ENCODE results near the gene TMEM82.
A peak's percentile ranks its signal among the peaks of the same experiment; 100 is the strongest.

Gene TMEM82

GRCh38 chr1:15736038-15736891 lies 6.0 kb upstream of the TMEM82 start, which contains the start of gene SLC25A34:
TSS of gene SLC25A34 (plus strand) at chr1:15736258. CDS start at chr1:15736486, 228 bp downstream.
- DNase-seq (ENCODE audit: low read depth in 2 of 2), result no peak

DNA sequence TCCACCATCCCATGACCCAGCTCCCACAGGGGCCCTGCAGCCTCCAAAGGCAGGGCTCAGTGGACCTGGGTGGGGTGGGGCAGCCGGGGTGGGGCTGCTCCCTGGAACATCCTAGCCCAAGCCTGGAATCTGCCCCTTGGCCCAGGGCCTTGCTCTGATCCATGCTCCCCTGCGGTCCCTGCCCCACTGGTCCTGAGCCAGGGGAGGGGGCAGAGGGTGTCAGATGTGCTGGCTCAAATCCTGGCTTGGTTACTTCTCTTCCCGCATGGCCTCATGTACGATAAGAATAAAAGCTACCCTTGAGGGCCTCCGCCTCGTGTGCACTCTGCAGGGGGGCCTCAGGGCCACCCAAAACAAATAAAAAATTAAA lies 5.4 kb upstream of the TMEM82 start:
- no peak for DNase-seq (ENCODE audit: low read depth in 2 of 2)

- no peak for DNase-seq (ENCODE audit: low read depth in 2 of 2)
Observed at GRCh38 chr1:15737324-15738319, 4.7 kb upstream of the TMEM82 start.

DNA sequence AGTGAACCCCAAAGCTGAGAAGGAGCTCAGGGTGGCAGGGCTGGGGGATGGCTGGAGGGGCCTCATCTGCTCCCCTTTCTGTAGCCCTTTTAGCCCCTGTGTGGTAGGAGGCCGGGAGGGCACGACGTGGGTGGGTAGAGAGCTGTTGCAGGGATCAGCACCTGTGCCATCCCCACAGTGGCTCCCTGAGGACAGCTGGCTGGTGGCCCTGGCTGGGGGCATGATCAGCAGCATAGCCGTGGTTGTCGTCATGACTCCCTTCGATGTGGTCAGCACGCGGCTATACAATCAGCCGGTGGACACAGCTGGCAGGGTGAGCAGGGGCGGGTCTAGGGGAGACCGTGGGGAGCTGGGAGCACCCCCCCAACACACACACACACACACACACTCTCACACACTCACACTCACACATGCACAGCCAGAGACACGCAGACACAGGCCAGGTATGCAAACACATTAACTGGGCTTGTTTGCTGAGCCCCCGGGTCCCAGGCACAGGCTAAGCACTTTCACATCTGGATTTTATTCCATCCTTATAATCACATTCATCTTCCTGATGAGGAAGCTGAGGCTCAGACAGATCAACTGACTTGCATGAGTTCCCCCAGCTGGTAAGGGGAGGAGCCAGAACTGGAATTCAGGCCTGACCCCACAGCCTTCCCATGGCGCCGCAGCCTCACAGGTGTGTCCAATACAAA lies 3.7 kb upstream of the TMEM82 start:
- DNase-seq (ENCODE audit: low read depth in 2 of 2), result no peak

DNA sequence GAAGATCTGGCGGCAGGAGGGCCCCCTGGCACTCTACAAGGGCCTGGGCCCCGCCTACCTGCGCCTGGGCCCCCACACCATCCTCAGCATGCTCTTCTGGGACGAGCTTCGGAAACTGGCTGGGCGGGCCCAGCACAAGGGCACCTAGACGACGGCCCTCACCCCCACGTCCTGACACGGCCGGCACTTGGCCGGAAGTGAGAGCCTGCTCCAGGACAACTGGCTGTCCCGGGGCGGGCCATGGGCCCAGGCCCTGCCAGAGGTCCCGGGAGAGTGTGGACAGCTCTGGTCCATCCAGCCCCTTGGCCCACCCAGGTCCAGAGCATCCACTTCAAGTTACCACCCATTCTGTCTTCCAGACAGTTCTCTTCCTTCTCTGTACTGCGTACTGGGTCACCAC lies 3.0 kb upstream of the TMEM82 start:
- no peak for DNase-seq (ENCODE audit: low read depth in 2 of 2)

DNA sequence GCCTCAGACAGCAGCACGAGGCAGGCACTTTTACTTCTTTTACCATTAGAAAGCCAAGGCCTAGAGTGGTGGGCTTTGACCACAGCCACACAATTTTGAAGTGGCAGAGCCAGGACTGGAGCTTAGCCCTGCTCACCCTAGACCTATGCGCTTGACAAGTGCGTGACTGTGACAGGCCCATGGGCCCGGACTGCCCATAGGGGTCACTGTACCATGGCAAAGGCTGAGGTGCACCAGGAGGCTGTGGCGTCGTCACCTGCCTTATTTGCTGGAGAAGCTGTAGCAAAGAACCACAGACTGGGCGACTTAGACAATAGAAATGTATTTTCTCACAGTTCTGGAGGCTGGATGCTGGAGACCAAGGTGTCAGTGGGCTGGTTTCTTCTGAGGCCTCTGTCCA lies 2.6 kb upstream of the TMEM82 start:
- no peak for DNase-seq (ENCODE audit: low read depth in 2 of 2)

GRCh38 chr1:15740924-15741850 lies 1.1 kb upstream of the TMEM82 start:
- peak; percentile 25 to 58 for DNase-seq (ENCODE audit: low read depth in 2 of 2)

DNA sequence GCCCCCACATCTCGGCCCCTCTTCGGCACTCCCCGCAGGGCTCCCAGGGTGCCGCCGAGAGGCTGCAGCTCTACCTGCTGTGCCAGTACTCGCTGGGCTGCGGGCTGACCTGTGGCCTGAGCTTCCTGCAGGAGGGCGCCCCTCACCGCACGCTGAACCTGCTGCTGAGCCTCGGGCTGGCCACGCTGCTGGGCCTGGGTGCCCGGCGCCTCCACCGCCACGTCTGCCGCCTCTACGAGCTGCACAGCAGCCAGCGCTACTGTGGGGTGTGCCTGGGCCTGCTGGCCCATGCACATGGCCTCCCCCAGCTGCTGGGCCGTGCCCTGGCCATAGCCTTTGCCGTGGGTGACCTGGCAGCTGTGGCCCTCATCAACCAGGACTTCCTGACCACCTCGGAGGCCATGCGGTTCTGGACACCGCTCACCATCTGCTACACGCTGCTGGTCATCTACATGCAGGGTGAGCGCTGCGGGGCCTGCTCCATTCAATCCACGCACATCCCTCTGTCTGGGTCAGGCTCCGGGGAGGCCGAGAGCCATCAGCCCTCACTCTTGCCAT lies 1.9 kb downstream of the TMEM82 start:
- DNase-seq (ENCODE audit: low read depth in 2 of 2), result no peak

DNA sequence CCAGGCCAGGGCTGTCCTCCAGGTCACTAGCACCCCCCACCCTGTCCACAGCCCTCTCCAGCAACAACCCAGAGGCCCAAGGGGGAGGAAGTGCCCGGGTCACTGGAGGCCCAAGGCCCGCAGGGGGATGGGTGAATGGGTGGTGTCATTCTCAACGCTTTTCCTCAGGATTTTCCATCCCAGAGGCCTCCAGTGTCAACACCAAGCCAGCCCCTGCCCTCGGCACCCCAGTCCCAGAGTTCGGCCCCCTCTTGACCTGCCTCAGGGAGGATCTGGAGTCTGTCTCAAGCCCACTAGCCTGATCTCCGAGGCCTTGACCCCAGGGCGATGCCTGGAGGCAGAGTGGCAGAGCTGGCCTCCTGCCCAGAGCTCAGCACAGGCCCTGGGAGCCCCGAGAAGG lies 5.1 kb downstream of the TMEM82 start:
- DNase-seq (ENCODE audit: low read depth in 2 of 2), result no peak

DNA sequence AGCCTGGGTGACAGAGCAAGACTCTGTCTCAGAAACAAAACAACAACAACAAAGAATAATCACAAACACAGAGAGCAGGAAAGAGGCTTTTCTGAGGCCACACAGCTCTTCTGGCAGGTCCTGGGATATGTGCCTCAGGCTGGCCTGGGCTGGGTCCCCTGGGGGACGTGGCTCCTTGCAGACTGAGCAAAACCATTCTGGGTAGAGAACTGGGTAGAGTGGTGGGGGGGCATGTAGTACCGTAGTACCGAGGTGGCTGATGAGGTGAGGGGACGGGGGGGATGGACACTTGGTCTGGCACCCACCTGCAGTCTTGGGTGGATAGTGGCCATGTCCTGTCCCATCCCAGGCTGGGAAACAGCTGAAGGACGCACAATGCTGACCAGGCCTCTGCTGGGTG lies 6.0 kb downstream of the TMEM82 start:
- no peak for DNase-seq (ENCODE audit: low read depth in 2 of 2)

DNA sequence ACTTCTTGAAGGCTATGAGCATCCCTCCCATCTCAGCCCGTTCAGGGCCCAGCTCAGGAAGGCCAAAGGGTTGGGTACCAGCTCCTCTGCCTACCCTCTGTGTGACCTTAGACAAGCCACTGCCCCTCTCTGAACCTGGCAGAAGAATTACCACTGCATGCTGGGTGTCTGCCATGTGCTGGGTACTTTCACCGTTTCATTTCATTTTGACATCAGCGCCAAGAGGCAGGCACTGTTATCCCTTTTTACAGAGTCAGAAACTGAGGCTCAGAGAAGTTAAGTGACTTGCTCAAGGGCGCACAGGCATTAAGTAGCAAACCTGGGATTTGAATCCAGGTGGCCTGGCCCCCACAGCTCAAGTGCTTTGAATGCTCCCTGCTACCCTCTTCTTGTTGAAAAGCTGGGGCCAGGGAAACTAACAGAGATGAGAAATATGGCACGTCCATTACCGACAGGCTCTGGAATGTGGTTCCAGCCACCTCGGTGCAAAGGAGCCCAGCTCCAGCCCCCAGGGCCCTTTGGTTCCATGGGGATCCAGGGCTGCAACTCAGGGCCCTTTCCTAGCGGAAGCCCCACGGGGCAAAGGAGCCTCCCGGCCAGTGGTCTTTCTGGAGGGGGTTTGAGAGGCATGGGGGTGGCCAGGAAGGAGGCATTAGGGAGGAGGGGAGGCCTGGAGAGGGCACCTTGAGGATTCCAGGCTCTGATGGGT lies 6.5 kb downstream of the TMEM82 start:
- DNase-seq (ENCODE audit: low read depth in 2 of 2), result no peak

DNA sequence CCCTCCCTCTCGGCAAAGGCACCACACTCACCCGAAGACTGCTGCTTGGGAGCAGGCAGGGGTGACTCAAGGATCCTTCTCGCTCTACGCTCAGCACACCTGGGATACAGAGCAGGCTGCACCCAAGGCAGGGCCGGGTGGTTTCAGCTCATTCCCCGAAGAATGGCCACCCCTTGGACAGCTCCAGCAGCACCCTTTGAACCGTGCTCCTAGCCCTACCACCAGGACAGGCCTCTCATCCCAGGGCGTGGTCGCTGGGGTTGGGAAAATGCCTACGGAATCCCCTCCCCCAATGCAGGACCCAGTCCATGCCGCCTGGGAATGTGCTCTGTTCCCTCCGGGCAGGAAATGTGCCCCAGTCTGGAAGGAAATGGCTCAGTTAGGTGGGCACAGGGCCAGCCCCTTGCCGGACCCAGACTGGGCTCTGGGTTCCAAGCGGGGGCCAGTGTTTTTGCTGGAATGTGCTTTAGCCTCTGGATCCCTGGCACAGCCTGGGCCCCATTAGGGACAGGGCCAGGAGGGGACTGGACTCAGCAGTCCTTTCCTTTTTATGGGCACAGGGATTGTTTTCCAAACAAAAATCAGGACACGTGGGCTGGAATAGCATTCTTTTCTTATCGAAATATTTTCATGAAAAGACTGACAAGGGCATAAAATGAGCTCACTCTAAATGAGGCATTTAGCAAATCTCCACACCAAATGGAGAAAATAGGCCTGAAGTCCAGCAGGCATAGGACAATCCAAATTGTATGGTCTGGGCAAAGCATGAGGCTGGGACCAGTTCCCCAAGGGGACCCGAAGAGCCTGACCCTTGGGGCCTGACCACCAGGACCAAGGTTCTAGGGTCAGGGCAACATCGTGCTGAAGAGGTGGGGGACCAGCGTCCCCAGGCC lies 7.3 kb downstream of the TMEM82 start:
- no peak for DNase-seq (ENCODE audit: low read depth in 2 of 2)

- DNase-seq (ENCODE audit: low read depth in 2 of 2), result no peak
Observed at GRCh38 chr1:15750924-15751323, 8.6 kb downstream of the TMEM82 start.

DNA sequence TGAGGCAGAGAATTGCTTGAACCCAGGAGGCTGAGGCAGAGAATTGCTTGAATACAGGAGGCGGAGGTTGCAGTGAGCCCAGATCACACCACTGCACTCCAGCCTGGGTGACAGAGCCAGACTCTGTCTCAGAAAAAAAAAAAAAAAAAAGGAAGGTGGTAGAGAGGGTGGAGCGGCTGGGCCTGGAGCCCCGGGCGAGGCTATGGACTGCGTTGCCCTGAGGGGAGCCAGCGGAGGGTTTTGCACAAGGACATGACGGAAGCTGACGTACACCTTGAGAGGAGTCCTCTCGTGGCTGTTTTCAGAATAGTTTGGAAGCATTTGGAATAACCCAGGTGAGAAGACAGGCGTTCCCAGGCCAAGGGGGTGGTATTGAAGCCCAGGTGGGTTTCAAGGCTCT lies 9.4 kb downstream of the TMEM82 start:
- no peak for DNase-seq (ENCODE audit: low read depth in 2 of 2)

DNA sequence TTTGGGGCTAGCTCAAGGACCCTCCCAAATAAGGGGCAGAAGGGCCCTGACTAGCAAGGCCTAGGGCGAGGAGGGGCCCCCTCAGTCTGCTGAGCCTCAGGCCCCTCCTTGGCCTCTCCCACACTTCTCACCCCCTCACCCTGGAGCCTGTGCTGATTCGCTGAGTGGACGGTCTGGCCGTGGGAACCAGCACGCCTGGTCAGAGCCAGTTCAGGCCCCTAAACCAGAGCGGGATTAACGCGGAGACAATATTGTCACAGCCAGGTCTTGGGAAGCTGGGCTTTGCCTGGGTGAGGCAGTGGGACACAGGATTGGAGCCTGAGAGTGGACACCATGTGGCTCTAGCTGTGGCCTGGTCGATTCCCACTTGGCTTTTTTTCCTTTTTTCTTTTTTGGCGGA lies 11.5 kb downstream of the TMEM82 start:
- DNase-seq (ENCODE audit: low read depth in 2 of 2), result no peak

GRCh38 chr1:15755021-15755645 lies 12.8 kb downstream of the TMEM82 start:
- DNase-seq (ENCODE audit: low read depth in 2 of 2), result no peak

- no peak for DNase-seq (ENCODE audit: low read depth in 2 of 2)
Observed at GRCh38 chr1:15755646-15756040, 13.3 kb downstream of the TMEM82 start.
